Activated T-cell treated with anti-CD3 and anti-CD28 coated beads for 48 hours (primary cell): ENCODE data around the gene LAPTM5.
"Not testable (repeated sequence)": the region's sequence is repeated elsewhere in the genome, so short reads cannot be mapped to it uniquely, and the experiment has no call there.

ENCODE experiments used
- DNase-seq: peaks from one replicate; pipeline ENCODE4 v3.0.0-alpha.2; 2020; ENCODE audit warnings: low read depth

Gene LAPTM5, protein sequence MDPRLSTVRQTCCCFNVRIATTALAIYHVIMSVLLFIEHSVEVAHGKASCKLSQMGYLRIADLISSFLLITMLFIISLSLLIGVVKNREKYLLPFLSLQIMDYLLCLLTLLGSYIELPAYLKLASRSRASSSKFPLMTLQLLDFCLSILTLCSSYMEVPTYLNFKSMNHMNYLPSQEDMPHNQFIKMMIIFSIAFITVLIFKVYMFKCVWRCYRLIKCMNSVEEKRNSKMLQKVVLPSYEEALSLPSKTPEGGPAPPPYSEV

GRCh38 chr1:30757352-30758120, at the start of gene LAPTM5:
TSS of gene LAPTM5 (minus strand) at chr1:30757774. CDS start at chr1:30757745, 29 bp downstream.
- DNase-seq: no peak

DNA sequence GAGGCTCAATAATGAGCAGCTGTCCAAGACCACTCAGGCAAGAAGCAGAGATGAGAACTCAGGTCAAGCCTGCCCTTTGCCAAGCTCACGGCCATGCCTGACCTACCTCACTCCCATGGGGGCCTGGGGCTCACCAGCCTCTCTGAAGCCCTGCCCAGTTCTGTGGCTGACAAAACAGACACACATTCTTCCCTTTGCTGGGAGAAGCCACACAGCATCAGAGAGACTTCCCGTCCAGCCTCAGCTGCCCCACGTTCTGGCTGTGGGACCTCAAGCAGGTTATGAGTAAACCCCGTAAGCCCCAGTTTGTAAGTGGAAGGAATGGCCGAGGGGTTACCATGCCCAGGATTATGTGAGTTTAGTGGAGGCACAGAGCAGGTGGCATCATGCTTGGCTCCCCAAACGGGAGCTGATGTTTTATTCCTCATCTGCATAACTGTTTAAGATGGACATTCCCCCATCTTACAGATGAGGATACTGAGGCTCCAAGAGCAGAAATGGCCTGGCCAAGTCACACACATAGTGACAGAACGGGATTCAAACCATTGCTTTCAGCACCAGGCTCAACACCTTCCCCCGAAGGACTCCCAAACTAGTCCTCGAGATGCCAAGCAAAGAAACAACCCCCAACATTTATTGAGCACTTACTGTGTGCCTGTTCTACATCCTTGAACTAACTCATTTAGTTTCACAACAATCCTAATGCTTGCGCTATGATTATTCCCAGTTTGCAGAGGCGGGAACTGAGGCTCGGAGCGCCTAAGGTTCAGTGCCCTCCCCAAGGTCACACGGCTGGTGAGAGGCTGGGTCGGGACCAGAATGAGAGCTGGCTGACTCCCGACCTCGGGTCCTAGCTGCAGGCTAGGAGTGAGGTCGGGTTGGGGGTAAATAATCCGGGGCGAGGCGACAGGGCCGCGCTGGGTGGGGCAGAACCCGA, 49.1 kb upstream of the LAPTM5 start:
- no peak for DNase-seq

DNA sequence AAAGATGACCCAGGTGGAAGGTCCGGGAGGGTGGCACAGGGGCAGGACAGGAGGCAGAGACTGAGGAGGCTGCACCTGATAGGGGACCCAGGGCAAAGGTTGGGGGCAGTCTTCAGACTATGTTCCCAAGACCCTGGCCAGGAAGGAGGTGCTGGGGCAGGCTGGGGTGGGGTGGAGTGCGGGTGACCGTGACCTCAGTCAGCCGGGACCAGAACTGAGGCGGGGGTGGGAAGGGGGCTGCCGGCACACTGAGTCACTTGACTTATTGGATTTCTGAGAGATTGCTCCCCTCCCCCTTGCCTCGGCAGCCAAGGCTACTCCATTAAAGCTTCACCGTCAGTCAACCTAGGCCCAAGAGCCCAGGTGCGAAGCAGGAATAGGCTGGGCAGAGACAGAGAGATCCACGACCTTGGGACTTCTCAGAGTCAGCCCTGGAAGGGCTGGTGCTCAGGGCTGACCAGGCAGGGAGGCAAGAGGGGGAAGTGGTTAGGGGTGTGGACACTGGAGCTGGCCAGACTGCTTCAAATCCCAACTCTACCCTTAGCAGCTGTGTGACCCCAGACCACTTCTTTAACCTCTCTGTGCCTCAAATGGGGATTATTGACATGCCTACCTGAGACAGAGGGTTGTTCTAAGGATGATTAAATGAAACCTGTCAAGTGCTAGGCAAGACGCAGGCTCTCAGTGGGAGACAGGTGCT, 47.9 kb upstream of the LAPTM5 start:
- DNase-seq: no peak

GRCh38 chr1:30804822-30805221, 47.2 kb upstream of the LAPTM5 start:
- no peak for DNase-seq

DNA sequence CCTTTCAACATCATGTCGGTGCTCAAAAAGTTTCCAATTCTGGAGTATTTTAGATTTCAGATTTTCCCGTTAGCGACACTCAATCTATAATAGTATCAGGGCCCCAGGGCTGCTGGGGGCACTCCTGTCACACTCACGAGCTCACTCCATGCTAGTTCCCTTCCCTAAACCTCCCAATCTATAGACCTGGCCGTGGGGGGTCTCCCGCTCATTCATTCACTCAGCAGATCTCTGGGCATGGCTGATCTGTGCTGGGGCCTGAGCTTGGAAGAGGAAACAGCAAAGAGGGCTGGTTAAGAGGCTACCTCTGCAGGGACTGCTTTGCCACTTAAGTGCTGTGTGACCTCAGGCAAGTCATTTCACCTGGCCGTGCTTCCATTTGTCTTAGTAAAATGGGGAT, 46.8 kb upstream of the LAPTM5 start:
- DNase-seq: no peak

GRCh38 chr1:30803562-30803961, 46.0 kb upstream of the LAPTM5 start:
- no peak for DNase-seq

- DNase-seq: peak; percentile 72
Measured at GRCh38 chr1:30801771-30802198, 44.2 kb upstream of the LAPTM5 start.

- no peak for DNase-seq
Measured at GRCh38 chr1:30799233-30799511, 41.6 kb upstream of the LAPTM5 start.

GRCh38 chr1:30798389-30799232, 41.0 kb upstream of the LAPTM5 start:
- no peak for DNase-seq

- DNase-seq: no peak
Measured at GRCh38 chr1:30795026-30795425, 37.5 kb upstream of the LAPTM5 start.

DNA sequence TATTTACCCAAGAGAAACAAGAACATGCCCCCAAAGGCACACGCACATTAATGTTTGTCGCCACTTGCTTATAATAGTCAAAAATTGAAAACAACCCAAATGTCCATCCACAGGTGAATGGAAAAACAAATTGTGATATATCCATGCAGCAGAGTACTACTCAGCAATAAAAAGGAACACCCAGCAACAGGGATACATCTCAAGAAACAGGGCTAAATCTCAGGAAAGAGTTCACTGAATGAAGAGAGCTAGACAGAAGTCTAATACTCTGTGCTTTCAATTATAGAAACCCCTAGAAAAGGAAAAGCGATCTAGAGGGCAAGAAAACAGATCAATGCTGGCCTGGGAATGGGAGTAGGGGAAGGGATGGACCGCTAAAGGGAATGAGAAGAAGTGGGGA, 36.7 kb upstream of the LAPTM5 start:
- DNase-seq: no peak

DNA sequence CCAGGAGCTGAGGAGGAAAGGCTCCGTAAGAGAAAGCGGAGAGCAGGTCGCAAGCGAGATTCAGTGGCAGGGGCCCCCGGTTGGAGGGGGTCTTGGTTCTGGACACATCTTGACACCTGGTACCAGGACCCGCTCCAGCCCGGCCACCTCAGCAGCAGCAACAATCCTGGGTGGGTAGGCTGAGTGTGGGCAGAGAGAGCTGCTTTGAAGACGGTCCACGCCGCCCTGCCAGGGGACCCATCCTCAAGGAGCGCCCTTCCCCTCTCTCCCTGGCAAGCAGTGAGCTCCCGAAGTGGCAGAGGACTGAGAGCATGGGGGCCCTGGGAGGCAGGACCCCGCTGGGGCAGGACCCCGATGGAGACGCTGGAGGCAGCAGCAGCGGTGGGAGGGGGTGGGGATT, 35.6 kb upstream of the LAPTM5 start:
- DNase-seq: no peak

DNA sequence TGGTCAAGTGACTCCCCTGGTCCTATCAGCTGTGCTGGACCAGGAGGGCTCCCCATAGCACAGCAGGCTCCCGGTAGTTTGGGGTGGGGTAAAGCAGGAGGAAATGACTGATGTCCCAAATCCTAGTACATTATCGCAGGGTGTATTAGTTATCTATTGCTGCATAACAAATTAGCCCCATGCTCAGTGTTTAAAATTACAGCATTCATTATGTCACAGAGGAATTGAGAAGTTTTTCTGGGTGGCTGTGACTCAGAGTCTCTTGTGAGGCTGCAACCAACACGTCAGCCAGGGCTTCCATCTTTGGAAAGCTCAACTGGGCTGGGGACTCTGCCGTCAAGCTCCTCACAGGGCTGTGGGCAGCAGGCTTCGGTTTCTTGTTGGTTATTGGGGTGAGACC, 34.3 kb upstream of the LAPTM5 start:
- DNase-seq: no peak

DNA sequence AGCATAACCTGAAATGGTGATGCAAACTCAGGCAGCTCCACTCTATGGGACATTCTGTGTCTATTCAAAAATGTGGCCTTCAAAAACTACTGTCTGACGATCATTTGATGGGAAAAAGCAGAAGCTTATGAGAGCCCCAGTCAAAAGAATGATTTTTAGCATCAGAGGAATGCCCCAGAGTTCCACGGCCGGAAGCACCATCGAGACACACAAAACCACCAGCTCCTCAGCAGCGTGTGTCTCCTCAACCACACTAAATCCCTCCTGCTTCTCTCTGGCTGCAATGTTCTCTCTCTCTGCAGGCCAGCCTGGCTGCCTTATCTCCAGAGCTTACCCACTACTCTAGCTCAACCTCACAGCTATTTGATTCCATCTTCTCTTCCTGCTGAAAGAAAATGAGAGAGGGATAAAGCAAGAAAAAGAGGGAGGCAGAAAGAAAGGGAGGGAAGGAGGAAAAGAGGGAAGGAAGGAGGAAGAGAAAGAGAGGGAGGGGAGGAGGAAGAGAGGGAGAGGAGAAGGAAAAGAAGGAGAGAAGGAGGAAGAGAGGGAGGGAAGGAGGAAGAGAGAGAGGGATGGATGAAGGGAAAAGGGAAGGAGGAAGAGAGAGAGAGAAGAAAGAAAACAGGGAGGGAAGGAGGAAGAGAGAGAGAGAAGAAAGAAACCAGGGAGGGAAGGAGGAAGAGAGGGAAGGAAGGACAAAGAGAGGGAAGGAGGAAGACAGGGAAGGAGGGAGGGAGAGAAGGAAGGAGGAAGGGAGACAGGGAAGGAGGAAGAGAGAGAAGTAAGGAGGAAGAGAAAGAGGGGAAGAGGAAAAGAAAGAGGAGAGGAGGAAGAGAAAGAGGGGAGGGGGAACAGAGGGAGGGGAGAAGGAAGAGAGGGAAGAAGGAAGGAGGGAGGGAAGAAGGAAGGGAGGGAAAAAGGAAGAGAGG, 33.5 kb upstream of the LAPTM5 start:
- DNase-seq: no peak

DNA sequence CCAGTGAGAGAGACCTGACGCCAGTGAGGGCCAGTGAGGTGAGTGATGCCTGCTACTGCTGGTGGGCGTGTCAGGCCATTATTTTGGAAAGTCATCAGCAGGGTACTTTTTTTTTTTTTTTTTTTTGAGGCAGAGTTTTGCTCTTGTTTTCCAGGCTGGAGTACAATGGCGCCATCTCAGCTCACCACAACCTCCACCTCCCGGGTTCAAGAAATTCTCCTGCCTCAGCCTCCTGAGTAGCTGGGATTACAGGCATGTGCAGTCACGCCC, 32.6 kb upstream of the LAPTM5 start:
- not testable (repeated sequence) for DNase-seq

DNA sequence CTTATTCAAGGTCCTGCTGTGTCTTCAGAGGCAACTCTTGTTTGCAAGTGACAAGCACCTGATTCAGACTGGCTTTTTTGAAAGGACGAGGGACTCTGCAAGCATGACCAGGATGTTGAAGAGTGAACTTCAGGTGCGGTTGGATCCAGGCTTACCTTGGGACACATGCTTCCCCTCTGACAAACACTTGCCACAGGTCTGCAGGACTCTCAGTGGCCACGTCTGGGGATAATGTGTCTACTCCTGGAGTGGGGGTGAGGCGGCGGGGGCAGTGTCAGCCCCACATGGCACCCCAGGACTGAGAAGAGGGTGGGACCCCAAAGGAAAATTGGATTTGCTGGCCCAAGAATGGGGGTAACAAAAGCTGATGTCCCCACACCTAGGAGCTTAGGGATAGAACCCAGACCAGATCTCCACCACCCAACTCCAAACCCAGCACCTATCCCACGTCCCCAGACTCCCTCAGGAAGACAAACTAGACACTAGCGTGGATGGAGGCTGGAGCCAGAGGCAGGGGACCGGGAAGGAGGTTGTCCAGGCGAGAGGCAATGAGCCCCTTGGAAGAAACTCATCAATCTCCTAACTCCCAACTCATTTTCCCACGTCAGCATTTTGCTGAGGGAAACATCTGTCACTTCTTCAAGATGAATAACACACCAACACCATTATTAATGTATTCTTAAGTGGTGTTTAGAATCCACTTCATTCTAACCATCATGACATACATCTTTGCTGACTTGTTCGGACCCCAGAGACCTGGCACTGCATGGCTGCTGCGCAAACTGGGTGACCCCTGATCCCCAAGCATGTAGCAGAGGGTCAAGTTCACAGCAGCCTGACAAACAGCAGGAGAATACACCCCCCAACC, 32.0 kb upstream of the LAPTM5 start:
- no peak for DNase-seq

DNA sequence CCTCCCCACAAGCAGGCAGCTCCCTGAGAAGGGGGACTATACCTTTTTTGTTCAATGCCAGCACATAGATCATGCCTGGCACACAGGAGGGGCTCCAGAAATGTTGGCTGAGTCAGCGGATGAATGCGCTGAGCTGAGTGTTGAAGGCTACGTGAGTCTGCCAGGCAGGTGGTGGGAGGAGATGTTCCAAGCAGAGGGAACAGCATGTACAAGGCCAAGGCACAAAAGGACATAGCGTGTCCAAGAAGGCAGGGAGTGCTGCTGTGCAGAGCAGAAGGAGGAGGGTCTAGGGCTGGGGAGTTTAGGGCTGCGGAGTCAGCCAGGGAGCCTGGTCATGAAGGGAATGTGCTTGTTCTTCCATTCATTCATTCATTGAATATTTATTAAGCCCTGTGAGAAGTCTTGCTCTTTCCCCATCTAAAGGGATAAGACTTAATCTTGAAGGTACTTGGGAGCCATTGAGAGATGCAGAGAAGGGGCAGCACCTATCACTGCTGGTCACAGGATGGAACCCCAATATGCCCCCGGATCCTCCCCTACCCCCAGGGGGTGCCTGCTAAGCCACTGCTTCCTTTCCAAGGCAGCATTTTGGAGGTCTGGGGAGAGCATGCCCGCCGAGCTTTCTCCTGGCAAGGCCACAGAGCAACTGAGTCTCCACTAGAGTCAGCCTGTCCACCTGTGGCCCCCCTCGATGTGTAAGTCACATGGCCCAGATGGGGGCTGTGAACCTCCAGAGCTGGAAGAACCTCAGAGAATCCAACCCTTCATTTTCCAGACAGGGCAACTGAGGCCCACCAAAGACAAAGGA, 31.2 kb upstream of the LAPTM5 start:
- DNase-seq: no peak

- DNase-seq: no peak
Measured at GRCh38 chr1:30787856-30788495, 30.4 kb upstream of the LAPTM5 start.
